ENCODE data around the gene PTPN11. TPM values are rescaled to one million over a fixed set of nuclear protein-coding genes. Genes with fewer than 3 reads are reported as not detected.
"Not testable (repeated sequence)": the region's sequence is repeated elsewhere in the genome, so short reads cannot be mapped to it uniquely, and the experiment has no call there.

PTPN11 gene
- total RNA-seq, 3 donors from 2014 or later, result 53.5 to 118 (median 70.7) TPM

DNA sequence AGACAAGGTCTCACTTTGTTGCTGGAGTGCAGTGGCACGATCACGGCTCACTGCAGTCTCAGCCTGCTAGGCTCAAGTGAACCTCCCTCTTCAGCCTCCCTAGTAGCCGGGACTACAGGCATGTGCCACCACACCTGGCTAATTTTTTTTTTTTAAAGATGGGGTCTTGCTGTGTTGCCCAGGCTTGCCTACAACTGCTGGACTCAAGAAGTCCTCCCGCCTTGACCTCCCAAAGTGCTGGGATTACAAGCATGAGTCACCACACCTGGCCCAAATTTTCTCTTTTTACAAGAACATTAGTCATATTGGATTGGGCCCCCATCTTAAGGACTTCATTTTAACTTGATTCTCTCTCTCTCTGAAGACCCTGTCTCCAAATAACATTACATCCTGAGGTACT lies 29.5 kb upstream of the PTPN11 start:
- intact Hi-C loops (cut with DNase I, micrococcal nuclease), result no loop called here
- Histone ChIP-seq H3K4me3 (no peak overlapping the region), H3K4me1 (ENCODE audit: low read depth) (no peaks in the 10 kb centered on the region), H3K9me3 (no peaks in the 10 kb centered on the region), H3K36me3 (ENCODE audit: low read depth) (no peaks in the 10 kb centered on the region)
- ATAC-seq, result no peak
- no peak for DNase-seq
- TF ChIP-seq, protein P1, sequence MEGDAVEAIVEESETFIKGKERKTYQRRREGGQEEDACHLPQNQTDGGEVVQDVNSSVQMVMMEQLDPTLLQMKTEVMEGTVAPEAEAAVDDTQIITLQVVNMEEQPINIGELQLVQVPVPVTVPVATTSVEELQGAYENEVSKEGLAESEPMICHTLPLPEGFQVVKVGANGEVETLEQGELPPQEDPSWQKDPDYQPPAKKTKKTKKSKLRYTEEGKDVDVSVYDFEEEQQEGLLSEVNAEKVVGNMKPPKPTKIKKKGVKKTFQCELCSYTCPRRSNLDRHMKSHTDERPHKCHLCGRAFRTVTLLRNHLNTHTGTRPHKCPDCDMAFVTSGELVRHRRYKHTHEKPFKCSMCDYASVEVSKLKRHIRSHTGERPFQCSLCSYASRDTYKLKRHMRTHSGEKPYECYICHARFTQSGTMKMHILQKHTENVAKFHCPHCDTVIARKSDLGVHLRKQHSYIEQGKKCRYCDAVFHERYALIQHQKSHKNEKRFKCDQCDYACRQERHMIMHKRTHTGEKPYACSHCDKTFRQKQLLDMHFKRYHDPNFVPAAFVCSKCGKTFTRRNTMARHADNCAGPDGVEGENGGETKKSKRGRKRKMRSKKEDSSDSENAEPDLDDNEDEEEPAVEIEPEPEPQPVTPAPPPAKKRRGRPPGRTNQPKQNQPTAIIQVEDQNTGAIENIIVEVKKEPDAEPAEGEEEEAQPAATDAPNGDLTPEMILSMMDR (IDR thresholded peaks at IDR 0.05), result no peak

DNA sequence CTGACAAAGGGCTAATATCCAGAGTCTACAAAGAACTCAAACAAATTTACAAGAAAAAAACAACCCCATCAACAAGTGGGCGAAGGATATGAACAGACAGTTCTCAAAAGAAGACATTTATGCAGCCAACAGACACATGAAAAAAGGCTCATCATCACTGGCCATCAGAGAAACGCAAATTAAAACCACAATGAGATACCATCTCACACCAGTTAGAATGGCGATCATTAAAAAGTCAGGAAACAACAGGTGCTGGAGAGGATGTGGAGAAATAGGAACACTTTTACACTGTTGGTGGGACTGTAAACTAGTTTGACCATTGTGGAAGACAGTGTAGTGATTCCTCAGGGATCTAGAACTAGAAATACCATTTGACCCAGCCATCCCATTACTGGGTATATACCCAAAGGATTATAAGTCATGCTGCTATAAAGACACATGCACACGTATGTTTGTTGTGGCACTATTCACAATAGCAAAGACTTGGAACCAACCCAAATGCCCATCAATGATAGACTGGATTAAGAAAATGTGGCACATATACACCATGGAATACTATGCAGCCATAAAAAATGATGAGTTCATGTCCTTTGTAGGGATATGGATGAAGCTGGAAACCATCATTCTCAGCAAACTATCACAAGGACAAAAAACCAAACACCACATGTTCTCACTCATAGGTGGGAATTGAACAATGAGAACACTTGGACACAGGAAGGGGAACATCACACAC lies 28.7 kb upstream of the PTPN11 start:
- H3K9me3 ChIP-seq; H3K36me3 ChIP-seq (ENCODE audit: low read depth); intact Hi-C loops (cut with DNase I, micrococcal nuclease); H3K4me1 ChIP-seq (ENCODE audit: low read depth); ATAC-seq; H3K4me3 ChIP-seq; DNase-seq: not testable (repeated sequence)

DNA sequence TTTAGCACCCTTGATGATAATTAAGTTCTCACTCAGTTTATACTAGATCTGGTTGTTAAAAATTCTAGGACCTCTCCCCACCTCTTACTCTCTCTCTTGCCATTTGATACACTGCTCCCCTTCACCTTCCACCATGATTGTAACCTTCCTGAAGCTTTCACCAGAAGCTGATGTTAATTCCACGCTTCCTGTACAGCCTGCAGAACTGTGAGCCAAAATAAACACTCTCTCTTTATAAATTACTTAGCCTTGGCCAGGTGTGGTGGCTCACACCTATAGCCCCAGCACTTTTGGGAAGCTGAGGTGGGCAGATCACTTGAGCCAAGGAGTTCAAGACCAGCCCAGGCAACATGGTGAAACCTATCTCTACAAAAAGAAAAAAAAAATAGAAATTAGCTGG lies 25.4 kb upstream of the PTPN11 start:
- ATAC-seq, result peak; percentile 61
- Histone ChIP-seq H3K9me3 (no peaks in the 10 kb centered on the region), H3K4me1 (ENCODE audit: low read depth) (no peaks in the 10 kb centered on the region), H3K4me3 (no peak overlapping the region), H3K36me3 (ENCODE audit: low read depth) (no peaks in the 10 kb centered on the region)
- intact Hi-C loops (cut with DNase I, micrococcal nuclease), result no loop called here
- DNase-seq, result no peak
- TF ChIP-seq, protein P1 (IDR thresholded peaks at IDR 0.05), result no peak

DNA sequence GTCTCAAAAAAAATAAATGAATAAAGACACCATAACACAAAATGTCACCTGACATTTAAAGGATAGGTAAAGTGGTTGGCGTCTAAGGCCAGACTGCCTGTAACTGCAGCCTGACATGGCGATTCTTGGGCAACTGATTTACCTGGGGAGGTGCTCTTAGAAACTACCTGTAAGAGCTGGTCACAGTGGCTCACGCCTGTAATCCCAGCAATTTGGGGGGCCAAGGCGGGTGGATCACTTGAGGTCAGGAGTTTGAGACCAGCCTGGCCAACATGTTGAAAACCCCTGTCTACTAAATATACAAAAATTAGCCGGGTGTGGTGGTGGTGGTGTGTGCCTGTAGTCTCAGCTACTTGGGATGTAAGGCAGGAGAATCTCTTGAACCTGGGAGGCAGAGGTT lies 17.7 kb upstream of the PTPN11 start:
- DNase-seq, result no peak
- TF ChIP-seq, protein P1 (IDR thresholded peaks at IDR 0.05), result no peak
- H3K4me1 ChIP-seq (ENCODE audit: low read depth), result no peaks in the 10 kb centered on the region
- no peak for ATAC-seq
- intact Hi-C loops (cut with DNase I, micrococcal nuclease), result no loop called here
- no peak overlapping the region for H3K4me3 ChIP-seq
- no peaks in the 10 kb centered on the region for H3K9me3 ChIP-seq
- H3K36me3 ChIP-seq (ENCODE audit: low read depth), result no peaks in the 10 kb centered on the region

DNA sequence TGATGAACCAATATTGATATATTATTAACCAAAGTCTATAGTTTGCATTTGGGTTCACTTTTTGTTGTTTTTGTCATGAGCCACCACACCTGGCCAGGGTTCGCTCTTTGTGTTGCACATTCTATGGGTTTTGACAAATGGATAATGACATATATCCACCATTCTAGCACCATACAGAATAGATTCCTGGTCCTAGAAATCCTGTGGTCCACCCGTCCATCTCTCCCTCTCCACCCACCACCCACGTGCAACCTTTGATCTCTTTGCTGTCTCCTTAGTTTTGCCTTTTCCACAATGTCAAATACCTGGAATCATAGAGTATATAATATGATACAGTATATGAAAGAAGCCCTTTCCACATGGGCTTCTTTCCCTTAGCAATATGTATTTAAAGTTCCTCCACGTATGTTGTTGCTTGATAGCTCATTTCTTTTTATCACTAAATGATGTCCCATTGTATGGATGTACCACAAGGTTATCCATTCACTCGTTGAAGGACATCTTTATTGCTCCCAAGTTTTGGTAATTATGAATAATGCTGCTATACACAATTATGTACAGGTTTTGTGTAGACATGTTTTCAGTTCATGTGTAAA lies 16.7 kb upstream of the PTPN11 start:
- no peaks in the 10 kb centered on the region for H3K36me3 ChIP-seq (ENCODE audit: low read depth)
- intact Hi-C loops (cut with DNase I, micrococcal nuclease), result no loop called here
- no peak overlapping the region for H3K4me3 ChIP-seq
- TF ChIP-seq, protein P1 (IDR thresholded peaks at IDR 0.05), result no peak
- no peaks in the 10 kb centered on the region for H3K4me1 ChIP-seq (ENCODE audit: low read depth)
- no peak for DNase-seq
- ATAC-seq, result no peak
- no peaks in the 10 kb centered on the region for H3K9me3 ChIP-seq
